Measurements from ENCODE around the gene FAM228B.

DNA sequence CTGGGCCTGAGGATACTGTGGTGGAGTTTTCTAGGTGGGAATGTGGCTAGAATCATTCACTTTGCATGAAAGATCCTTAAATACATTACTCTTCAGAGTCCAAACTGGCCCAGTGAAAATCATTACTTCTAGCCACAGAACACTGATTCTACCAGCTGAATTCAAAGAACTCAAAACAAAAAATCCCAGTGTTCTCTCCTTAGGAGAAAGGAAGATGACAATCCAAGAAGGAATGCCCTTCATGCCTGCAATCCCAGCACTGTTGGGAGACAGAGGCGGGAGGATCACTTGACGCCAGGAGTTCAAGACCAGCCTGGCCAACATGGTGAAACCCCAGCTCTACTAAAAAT is 86.8 kb downstream of the FAM228B start:
- TF ChIP-seq, protein P1, sequence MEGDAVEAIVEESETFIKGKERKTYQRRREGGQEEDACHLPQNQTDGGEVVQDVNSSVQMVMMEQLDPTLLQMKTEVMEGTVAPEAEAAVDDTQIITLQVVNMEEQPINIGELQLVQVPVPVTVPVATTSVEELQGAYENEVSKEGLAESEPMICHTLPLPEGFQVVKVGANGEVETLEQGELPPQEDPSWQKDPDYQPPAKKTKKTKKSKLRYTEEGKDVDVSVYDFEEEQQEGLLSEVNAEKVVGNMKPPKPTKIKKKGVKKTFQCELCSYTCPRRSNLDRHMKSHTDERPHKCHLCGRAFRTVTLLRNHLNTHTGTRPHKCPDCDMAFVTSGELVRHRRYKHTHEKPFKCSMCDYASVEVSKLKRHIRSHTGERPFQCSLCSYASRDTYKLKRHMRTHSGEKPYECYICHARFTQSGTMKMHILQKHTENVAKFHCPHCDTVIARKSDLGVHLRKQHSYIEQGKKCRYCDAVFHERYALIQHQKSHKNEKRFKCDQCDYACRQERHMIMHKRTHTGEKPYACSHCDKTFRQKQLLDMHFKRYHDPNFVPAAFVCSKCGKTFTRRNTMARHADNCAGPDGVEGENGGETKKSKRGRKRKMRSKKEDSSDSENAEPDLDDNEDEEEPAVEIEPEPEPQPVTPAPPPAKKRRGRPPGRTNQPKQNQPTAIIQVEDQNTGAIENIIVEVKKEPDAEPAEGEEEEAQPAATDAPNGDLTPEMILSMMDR (IDR thresholded peaks at IDR 0.05; ENCODE audit: insufficient read depth, low read length) = no peak
- TF ChIP-seq GABPA (IDR thresholded peaks at IDR 0.05; ENCODE audit: low read depth) = no peak

All from HL-60 (cell line).